Lower leg skin (tissue), 3 donors: Measurements from ENCODE around the gene PTPN2.

Experiments used
- CTCF ChIP-seq, 3 donors: fragments of 450-650 bp; IDR thresholded peaks; one replicate each; pipeline ENCODE4 v1.5.1; 2016; ENCODE audit warnings: antibody characterized with exemption in 3 of 3, mild to moderate bottlenecking in 3 of 3, moderate library complexity in 2 of 3
- POLR2A ChIP-seq, 2 donors: fragments of 450-650 bp; IDR thresholded peaks; one replicate each; pipeline ENCODE4 v1.6.1; 2016 to 2017; ENCODE audit warnings: antibody characterized with exemption in 2 of 2, mild to moderate bottlenecking in 1 of 2, moderate library complexity in 1 of 2

DNA sequence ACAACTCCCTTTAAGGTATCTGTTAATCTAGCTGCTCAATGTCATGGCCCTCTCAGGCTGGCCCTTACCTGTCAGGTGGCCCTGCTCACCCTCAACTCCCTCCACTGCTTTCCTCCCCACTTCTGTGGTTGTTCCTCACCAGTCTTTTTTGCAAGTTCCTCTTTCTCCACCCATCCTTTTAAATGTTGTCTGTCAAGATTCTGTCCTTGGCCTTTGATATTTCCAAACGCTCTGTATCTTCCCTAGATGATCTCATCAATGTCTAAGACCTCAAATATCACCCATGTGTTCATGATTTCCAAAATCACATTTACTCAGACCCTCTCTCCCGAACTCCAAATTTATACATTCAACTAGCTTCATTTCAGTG is 3.5 kb downstream of the PTPN2 start:
- no peak for TF ChIP-seq POLR2A (IDR thresholded peaks at IDR 0.05)
- no peak for TF ChIP-seq CTCF (IDR thresholded peaks at IDR 0.05)
